CD8-positive, alpha-beta memory T cell (primary cell): ENCODE results near the gene TIMP3. TPM values are rescaled to one million over a fixed set of nuclear protein-coding genes. Genes with fewer than 3 reads are reported as not detected.

Experiments
- CTCF ChIA-PET: fragments of 350-600 bp; sonication (Branson Sonifier 250); formaldehyde crosslinking; loops from one replicate; lab custom pipeline; 2021; ENCODE audit warnings: antibody characterized with exemption; lab: Charles Lee
- POLR2A ChIA-PET: fragments of 350-600 bp; sonication (Branson Sonifier 250); formaldehyde crosslinking; loops from one replicate; lab custom pipeline; 2021; ENCODE audit warnings: antibody characterized with exemption; lab: Charles Lee
- DNase-seq, 5 donors: peaks; one replicate each; pipeline versions ENCODE4 v3.0.0 to v3.0.0-alpha.2; 2020 to 2022; ENCODE audit warnings: mixed read lengths in 1 of 5
- H3K27ac ChIP-seq: one replicate; pipeline ENCODE4 v1.7.0; 2013; ENCODE audit warnings: low read depth, mild to moderate bottlenecking, low read length, moderate library complexity
- H3K27me3 ChIP-seq: 2 replicates; pipeline ENCODE4 v1.7.0; 2013; ENCODE audit warnings: low read length, mild to moderate bottlenecking; ENCODE audit not compliant: insufficient read depth, poor library complexity, severe bottlenecking
- H3K36me3 ChIP-seq: 2 replicates; pipeline ENCODE4 v1.7.0; 2013; ENCODE audit warnings: mild to moderate bottlenecking, low read length, moderate library complexity; ENCODE audit not compliant: insufficient read depth
- H3K4me1 ChIP-seq: 2 replicates; pipeline ENCODE4 v1.7.0; 2013; ENCODE audit warnings: mild to moderate bottlenecking, low read length, moderate library complexity; ENCODE audit not compliant: insufficient read depth
- H3K4me3 ChIP-seq: 2 replicates; pipeline ENCODE4 v1.7.0; 2013; ENCODE audit warnings: mild to moderate bottlenecking, low read length
- H3K9me3 ChIP-seq: 2 replicates; pipeline ENCODE4 v1.7.0; 2013; ENCODE audit warnings: mild to moderate bottlenecking, low read length
- H3K27ac Mint-ChIP-seq, 8 donors: one replicate each; pipeline ENCODE4 v1.8.0; 2020 to 2021; ENCODE audit warnings: mixed read lengths in 8 of 8, mild to moderate bottlenecking in 6 of 8, inconsistent platforms in 3 of 8, moderate library complexity in 3 of 8
- H3K27me3 Mint-ChIP-seq, 2 donors: one replicate each; pipeline ENCODE4 v1.8.0; 2020 to 2021; ENCODE audit warnings: mixed read lengths in 2 of 2, mild to moderate bottlenecking in 1 of 2, moderate library complexity in 1 of 2
- H3K36me3 Mint-ChIP-seq, 3 donors: one replicate each; pipeline ENCODE4 v1.8.0; 2020 to 2021; ENCODE audit warnings: mixed read lengths in 3 of 3, inconsistent platforms in 1 of 3, mild to moderate bottlenecking in 1 of 3
- H3K4me1 Mint-ChIP-seq, 3 donors: one replicate each; pipeline ENCODE4 v1.8.0; 2020 to 2021; ENCODE audit warnings: mixed read lengths in 3 of 3, inconsistent platforms in 1 of 3, mild to moderate bottlenecking in 1 of 3
- H3K4me3 Mint-ChIP-seq, 7 donors: one replicate each; pipeline ENCODE4 v1.8.0; 2020 to 2021; ENCODE audit warnings: mixed read lengths in 7 of 7, mild to moderate bottlenecking in 6 of 7, moderate library complexity in 4 of 7, inconsistent platforms in 2 of 7
- H3K9me3 Mint-ChIP-seq, 5 donors: one replicate each; pipeline ENCODE4 v1.8.0; 2020 to 2022; ENCODE audit warnings: mixed read lengths in 5 of 5, mild to moderate bottlenecking in 3 of 5, moderate library complexity in 2 of 5, inconsistent platforms in 1 of 5
- polyA plus RNA-seq: library from polyadenylated mRNA; unstranded; fragments of 300-500 nt; fragmentation: Illumina TruSeq; gene quantifications from one replicate; pipeline ENCODE4 v1.2.3, GENCODE V29; 2021
- total RNA-seq, 2 experiments: library from RNA; stranded (reverse); gene quantifications; one replicate each; pipeline ENCODE4 v1.2.3, GENCODE V29; 2021

The TIMP3 gene
- total and polyA plus RNA-seq, 3 experiments from 2014 or later = 0.22 to 0.24 TPM; not detected in 1

- ChIA-PET POLR2A (no interaction called here), CTCF (no interaction called here)
- H3K27me3 Mint-ChIP-seq = peaks cover 1 to 19% of the 10 kb centered on the region in 2 donors
- no peaks in the 10 kb centered on the region for H3K4me1 Mint-ChIP-seq
- no peaks in the 10 kb centered on the region for H3K27me3 ChIP-seq
- peaks cover 0 to 5% (median 2%) of the 10 kb centered on the region in 5 donors for H3K9me3 Mint-ChIP-seq
- DNase-seq = no peak
- no peaks in the 10 kb centered on the region for H3K9me3 ChIP-seq
- no peaks in the 10 kb centered on the region for H3K4me1 ChIP-seq
- no peak overlapping the region for H3K27ac ChIP-seq
- H3K4me3 Mint-ChIP-seq = no peak overlapping the region
- no peaks in the 10 kb centered on the region for H3K36me3 Mint-ChIP-seq
- H3K4me3 ChIP-seq = no peak overlapping the region
- H3K27ac Mint-ChIP-seq = no peak overlapping the region
- no peaks in the 10 kb centered on the region for H3K36me3 ChIP-seq
Observed at GRCh38 chr22:32776802-32777201, 24.7 kb upstream of the TIMP3 start.

- ChIA-PET POLR2A (no interaction called here), CTCF (no interaction called here)
- no peaks in the 10 kb centered on the region for H3K4me1 Mint-ChIP-seq
- H3K9me3 ChIP-seq = no peaks in the 10 kb centered on the region
- no peak overlapping the region for H3K4me3 Mint-ChIP-seq
- H3K9me3 Mint-ChIP-seq = peaks cover 0 to 5% (median 2%) of the 10 kb centered on the region in 5 donors
- no peak for DNase-seq
- peaks cover 1 to 19% of the 10 kb centered on the region in 2 donors for H3K27me3 Mint-ChIP-seq
- no peaks in the 10 kb centered on the region for H3K36me3 ChIP-seq
- no peaks in the 10 kb centered on the region for H3K36me3 Mint-ChIP-seq
- no peak overlapping the region for H3K27ac Mint-ChIP-seq
- H3K4me3 ChIP-seq = no peak overlapping the region
- H3K4me1 ChIP-seq = no peaks in the 10 kb centered on the region
- H3K27me3 ChIP-seq = no peaks in the 10 kb centered on the region
- no peak overlapping the region for H3K27ac ChIP-seq
Observed at GRCh38 chr22:32777987-32778386, 23.5 kb upstream of the TIMP3 start.

- DNase-seq = no peak
- H3K27ac ChIP-seq = no peak overlapping the region
- Mint-ChIP-seq H3K36me3 (no peaks in the 10 kb centered on the region), H3K4me3 (no peak overlapping the region), H3K4me1 (no peaks in the 10 kb centered on the region), H3K27ac (no peak overlapping the region), H3K9me3 (no peaks in the 10 kb centered on the region), H3K27me3 (peaks cover 1 to 9% of the 10 kb centered on the region in 2 donors)
- H3K36me3 ChIP-seq = no peaks in the 10 kb centered on the region
- no peaks in the 10 kb centered on the region for H3K4me1 ChIP-seq
- no peak overlapping the region for H3K4me3 ChIP-seq
- no peaks in the 10 kb centered on the region for H3K27me3 ChIP-seq
- H3K9me3 ChIP-seq = no peaks in the 10 kb centered on the region
- ChIA-PET CTCF (no interaction called here), POLR2A (no interaction called here)
Observed at GRCh38 chr22:32780726-32781310, 20.7 kb upstream of the TIMP3 start.

GRCh38 chr22:32781695-32782094 lies 19.8 kb upstream of the TIMP3 start:
- CTCF ChIA-PET = no interaction called here

GRCh38 chr22:32785321-32786026 lies 16.0 kb upstream of the TIMP3 start:
- ChIA-PET POLR2A (no interaction called here), CTCF (no interaction called here)
- no peak overlapping the region for H3K4me3 ChIP-seq
- H3K27me3 ChIP-seq = no peaks in the 10 kb centered on the region
- H3K9me3 ChIP-seq = no peaks in the 10 kb centered on the region
- H3K36me3 ChIP-seq = no peaks in the 10 kb centered on the region
- no peaks in the 10 kb centered on the region for H3K4me1 ChIP-seq
- H3K27me3 Mint-ChIP-seq = peaks cover 3 to 12% of the 10 kb centered on the region in 2 donors
- no peaks in the 10 kb centered on the region for H3K4me1 Mint-ChIP-seq
- H3K36me3 Mint-ChIP-seq = no peaks in the 10 kb centered on the region
- H3K27ac Mint-ChIP-seq = no peak overlapping the region
- no peak overlapping the region for H3K27ac ChIP-seq
- H3K9me3 Mint-ChIP-seq = peaks cover 0 to 2% (median 0%) of the 10 kb centered on the region in 5 donors
- H3K4me3 Mint-ChIP-seq = no peak overlapping the region
- no peak for DNase-seq

More at GRCh38 chr22:32781695-32782094, 19.8 kb upstream of the TIMP3 start:
- peaks cover under 1 to 1% of the 10 kb centered on the region in 2 donors for H3K27me3 Mint-ChIP-seq
- POLR2A ChIA-PET = no interaction called here
- no peaks in the 10 kb centered on the region for H3K36me3 ChIP-seq
- H3K9me3 ChIP-seq = no peaks in the 10 kb centered on the region
- H3K36me3 Mint-ChIP-seq = no peaks in the 10 kb centered on the region
- no peaks in the 10 kb centered on the region for H3K9me3 Mint-ChIP-seq
- no peak overlapping the region for H3K4me3 Mint-ChIP-seq
- no peaks in the 10 kb centered on the region for H3K4me1 ChIP-seq
- no peak for DNase-seq
- no peaks in the 10 kb centered on the region for H3K4me1 Mint-ChIP-seq
- H3K27me3 ChIP-seq = no peaks in the 10 kb centered on the region
- H3K27ac Mint-ChIP-seq = no peak overlapping the region
- H3K27ac ChIP-seq = no peak overlapping the region
- no peak overlapping the region for H3K4me3 ChIP-seq

GRCh38 chr22:32786027-32786418 lies 15.5 kb upstream of the TIMP3 start:
- Mint-ChIP-seq H3K27me3 (peaks cover 3 to 15% of the 10 kb centered on the region in 2 donors), H3K9me3 (peaks cover 0 to 2% (median 0%) of the 10 kb centered on the region in 5 donors), H3K27ac (peak overlapping the region in 1 of 8 donors; percentile 26), H3K4me3 (no peak overlapping the region), H3K4me1 (no peaks in the 10 kb centered on the region), H3K36me3 (no peaks in the 10 kb centered on the region)
- Histone ChIP-seq H3K27ac (no peak overlapping the region), H3K4me1 (no peaks in the 10 kb centered on the region), H3K27me3 (no peaks in the 10 kb centered on the region), H3K36me3 (no peaks in the 10 kb centered on the region), H3K4me3 (no peak overlapping the region), H3K9me3 (no peaks in the 10 kb centered on the region)
- CTCF ChIA-PET = no interaction called here
- no peak for DNase-seq
- POLR2A ChIA-PET = no interaction called here

GRCh38 chr22:32788904-32789624 lies 12.4 kb upstream of the TIMP3 start:
- H3K27me3 ChIP-seq = no peaks in the 10 kb centered on the region
- Mint-ChIP-seq H3K4me3 (no peak overlapping the region), H3K27me3 (peaks cover 3 to 15% of the 10 kb centered on the region in 2 donors), H3K4me1 (no peaks in the 10 kb centered on the region), H3K27ac (no peak overlapping the region), H3K36me3 (no peaks in the 10 kb centered on the region), H3K9me3 (peaks cover 0 to 2% (median 0%) of the 10 kb centered on the region in 5 donors)
- no peak for DNase-seq
- H3K27ac ChIP-seq = no peak overlapping the region
- CTCF ChIA-PET = interaction anchor here (1.4 kb wide), 1 partner anchor 10 kb away, joined by 3 read pairs; no protein-coding TSS in a partner anchor
- H3K36me3 ChIP-seq = no peaks in the 10 kb centered on the region
- POLR2A ChIA-PET = no interaction called here
- H3K4me3 ChIP-seq = no peak overlapping the region
- no peaks in the 10 kb centered on the region for H3K4me1 ChIP-seq
- H3K9me3 ChIP-seq = no peaks in the 10 kb centered on the region
